GM12878 (cell line): ENCODE results near the gene SLC22A4. TPM values are rescaled to one million over a fixed set of nuclear protein-coding genes. Genes with fewer than 3 reads are reported as not detected.

Experiments
- ATAC-seq: fragments of 200-7000 bp; cut with Tn5 transposase; 3 replicates; pipeline ENCODE4 v1.9.1; 2020; ENCODE audit warnings: mild to moderate bottlenecking, moderate library complexity
- BruUV-seq: library from RNA; stranded (reverse); fragments of 400-500 nt; replicated peaks from 2 replicates; lab custom pipeline; 2021; lab: Mats Ljungman, UMichigan
- CTCF ChIA-PET: fragments of 300-600 bp; sonication (Branson Sonifier 250); formaldehyde crosslinking; extraction: SDS; loops from one replicate; lab custom pipeline; 2021; ENCODE audit warnings: inconsistent platforms; lab: Yijun Ruan, JAX
- POLR2A ChIA-PET: fragments of 350-600 bp; formaldehyde crosslinking; extraction: SDS; loops from one replicate; lab custom pipeline; 2021; ENCODE audit warnings: inconsistent platforms; lab: Charles Lee
- RAD21 ChIA-PET: fragments of 300-600 bp; sonication (Branson Sonifier 250); formaldehyde crosslinking; loops from one replicate; lab custom pipeline; 2023; ENCODE audit warnings: antibody characterized with exemption; ENCODE audit not compliant: unreplicated experiment; lab: Charles Lee
- SMC1A ChIA-PET: fragments of 300-600 bp; sonication (Branson Sonifier 250); formaldehyde crosslinking; loops from one replicate; lab custom pipeline; 2023; ENCODE audit not compliant: unreplicated experiment, uncharacterized antibody; lab: Charles Lee
- DNase-seq: peaks from one replicate; pipeline ENCODE4 v3.0.0-alpha.2; 2011; ENCODE audit warnings: low read depth, low spot score
- FAIRE-seq: peaks from 3 replicates; lab custom pipeline; 2011; peaks lifted over from hg19 to GRCh38; lab: Jason Lieb, UNC
- H2AFZ ChIP-seq: 2 replicates; pipeline ENCODE4 v1.6.0; 2011; ENCODE audit warnings: low read depth, low read length, control low read depth; ENCODE audit not compliant: control insufficient read depth
- H3K27ac ChIP-seq: 2 replicates; pipeline ENCODE4 v1.5.1; 2011; ENCODE audit warnings: control low read depth; ENCODE audit not compliant: control insufficient read depth, insufficient read depth
- H3K27me3 ChIP-seq, 2 experiments: replicated peaks in 1 of 2; 2 replicates each; pipeline versions ENCODE4 v1.6.0 to v1.6.1; 2011; ENCODE audit warnings: low read length in 1 of 2; ENCODE audit not compliant: control insufficient read depth in 2 of 2, insufficient read depth in 2 of 2
- H3K36me3 ChIP-seq, 2 experiments: 2 replicates each; pipeline ENCODE4 v1.5.1; 2011; ENCODE audit warnings: low read length in 1 of 2; ENCODE audit not compliant: control insufficient read depth in 2 of 2, insufficient read depth in 2 of 2
- H3K4me1 ChIP-seq: 2 replicates; pipeline ENCODE4 v1.6.1; 2011; ENCODE audit warnings: mild to moderate bottlenecking, low read length, moderate library complexity, mixed read lengths; ENCODE audit not compliant: control insufficient read depth, insufficient read depth
- H3K4me2 ChIP-seq: 2 replicates; pipeline ENCODE4 v1.6.0; 2011; ENCODE audit warnings: control low read depth; ENCODE audit not compliant: control insufficient read depth, insufficient read depth
- H3K4me3 ChIP-seq: fragments of 200-600 bp; sonication (generic); 2 replicates; pipeline ENCODE4 v1.5.1; 2016
- H3K79me2 ChIP-seq: 2 replicates; pipeline ENCODE4 v1.6.0; 2011; ENCODE audit warnings: low read length; ENCODE audit not compliant: control insufficient read depth, insufficient read depth
- H3K9ac ChIP-seq: 2 replicates; pipeline ENCODE4 v1.8.0; 2011; ENCODE audit warnings: low read length, control low read depth, mixed read lengths; ENCODE audit not compliant: control insufficient read depth, insufficient read depth
- H3K9me3 ChIP-seq: replicated peaks from 3 replicates; pipeline ENCODE4 v1.5.1; 2011; ENCODE audit warnings: mild to moderate bottlenecking, low read length; ENCODE audit not compliant: control insufficient read depth, insufficient read depth
- H4K20me1 ChIP-seq: 2 replicates; pipeline ENCODE4 v1.6.0; 2011; ENCODE audit not compliant: control insufficient read depth, insufficient read depth
- ASH2L ChIP-seq: fragments of 300-600, 200-600 bp; sonication (generic); IDR thresholded peaks from 2 replicates; pipeline ENCODE4 v1.6.1; 2017; ENCODE audit warnings: low read depth, mild to moderate bottlenecking, borderline replicate concordance
- BCL11A ChIP-seq: IDR thresholded peaks from 2 replicates; pipeline ENCODE4 v1.6.1; 2011; ENCODE audit warnings: low read depth, low read length
- CHD1 ChIP-seq: IDR thresholded peaks from 2 replicates; pipeline ENCODE4 v1.6.1; 2012; ENCODE audit warnings: low read depth, low read length, improper control_type of control experiment
- CHD2 ChIP-seq: IDR thresholded peaks from 2 replicates; pipeline ENCODE4 v1.6.1; 2011; ENCODE audit warnings: low read depth, low read length, improper control_type of control experiment, borderline replicate concordance
- MAX ChIP-seq: IDR thresholded peaks from 2 replicates; pipeline ENCODE4 v1.6.1; 2012; ENCODE audit warnings: low read depth, low read length, improper control_type of control experiment
- SMAD1 ChIP-seq: fragments of 450-650 bp; IDR thresholded peaks from 2 replicates; pipeline ENCODE4 v1.6.1; 2018; ENCODE audit warnings: mild to moderate bottlenecking, low read depth; ENCODE audit not compliant: partially characterized antibody
- WGBS: methylation state at CpG from one replicate; pipeline ENCODE4 v1.1.6; 2016; ENCODE audit warnings: low lambda C conversion rate; ENCODE audit not compliant: insufficient replicate concordance, insufficient coverage; ENCODE audit errors: missing lambda C conversion rate; 5-methylcytosine and 5-hydroxymethylcytosine counted together
- in situ Hi-C: fragments of 300-500 bp; cut with MboI; formaldehyde crosslinking; loops from 9 replicates; pipeline ENCODE4 v1.14.3; 2018; ENCODE audit warnings: mixed read lengths
- intact Hi-C: fragments of 100-400 bp; cut with micrococcal nuclease; formaldehyde crosslinking; loops from one replicate; pipeline ENCODE4 v1.14.2; 2022; ENCODE audit not compliant: unreplicated experiment
- polyA plus RNA-seq, 11 experiments: library from polyadenylated mRNA; depleted of rRNA in 4 of 11; unstranded in 6 of 11; stranded (reverse) in 5 of 11; fragments of >200 nt; fragmentation: Nextera tagmentation in 4 of 11; fragmentation: Illumina TruSeq in 1 of 11; extraction: Ambion mirVana in 4 of 11; extraction: Trizol in 1 of 11; gene quantifications; 1 replicate in 1 of 11; 2 replicates in 10 of 11; pipeline versions ENCODE4 v1.2.1 to v1.2.3, GENCODE V29; 2011 to 2016; ENCODE audit warnings: inconsistent platforms in 2 of 11, missing spikeins in 2 of 11, low read depth in 1 of 11
- total RNA-seq, 4 experiments: library from RNA; depleted of rRNA in 3 of 4; stranded (reverse); fragments of >200 nt in 3 of 4; fragmentation: Illumina TruSeq in 1 of 4; extraction: Trizol in 1 of 4; gene quantifications; 2 replicates each; pipeline versions ENCODE4 v1.2.1 to v1.2.3, GENCODE V29; 2013 to 2021

Gene SLC22A4
- total and polyA plus RNA-seq, 10 of the 15 experiments (the other 5 are each of a cell fraction or from before 2014, with no cell fraction given), result 0.04 to 0.61 (median 0.10) TPM; not detected in 2

GRCh38 chr5:132275367-132276220 is 18.6 kb upstream of the SLC22A4 start:
- Histone ChIP-seq H3K9me3 (no peaks in the 10 kb centered on the region), H3K27me3 (no peaks in the 10 kb centered on the region; a peak in 1 of 4 replicates), H3K9ac (no peak overlapping the region), H2AFZ (no peak overlapping the region), H3K79me2 (no peaks in the 10 kb centered on the region), H3K4me2 (no peak overlapping the region), H3K36me3 (no peaks in the 10 kb centered on the region), H3K27ac (no peak overlapping the region), H3K4me3 (no peak overlapping the region), H4K20me1 (no peaks in the 10 kb centered on the region), H3K4me1 (no peaks in the 10 kb centered on the region)
- DNase-seq (no peak), FAIRE-seq (no peak), ATAC-seq (no peak)
- SMC1A ChIA-PET, result interaction anchor here (1.1 to 3.7 kb wide), 5 partner anchors 11 to 37 kb away, joined by 3 to 14 read pairs (median 4); no protein-coding TSS in a partner anchor
- RAD21 ChIA-PET, result interaction anchor here (1.4 kb wide), 1 partner anchor 37 kb away, joined by 4 read pairs; no protein-coding TSS in a partner anchor
- CTCF ChIA-PET, result interaction anchor here (1.0 to 4.5 kb wide), 6 partner anchors 19 to 234 kb away, joined by 3 to 23 read pairs (median 3); partner anchors contain the start of gene SLC22A4
- POLR2A ChIA-PET, result no interaction called here
- intact Hi-C loops, result no loop called here
- BruUV-seq, result no TSS peak
- no peak for TF ChIP-seq CHD1
- no peak for TF ChIP-seq SMAD1
- no peak for TF ChIP-seq BCL11A
- no peak for TF ChIP-seq ASH2L
- no peak for TF ChIP-seq MAX
- no peak for TF ChIP-seq CHD2
- 42% methylated on average over 5 of the region's 5 CpGs for WGBS
- in situ Hi-C loops, result no loop called here
